GM12874 (cell line): ENCODE results near the gene MR1.

Experiments
- CTCF ChIP-seq: IDR thresholded peaks from 2 replicates; pipeline ENCODE4 v1.5.1; 2011; ENCODE audit warnings: low read depth, mild to moderate bottlenecking, control low read depth, low read length, moderate library complexity; ENCODE audit not compliant: insufficient read depth

Gene MR1

DNA sequence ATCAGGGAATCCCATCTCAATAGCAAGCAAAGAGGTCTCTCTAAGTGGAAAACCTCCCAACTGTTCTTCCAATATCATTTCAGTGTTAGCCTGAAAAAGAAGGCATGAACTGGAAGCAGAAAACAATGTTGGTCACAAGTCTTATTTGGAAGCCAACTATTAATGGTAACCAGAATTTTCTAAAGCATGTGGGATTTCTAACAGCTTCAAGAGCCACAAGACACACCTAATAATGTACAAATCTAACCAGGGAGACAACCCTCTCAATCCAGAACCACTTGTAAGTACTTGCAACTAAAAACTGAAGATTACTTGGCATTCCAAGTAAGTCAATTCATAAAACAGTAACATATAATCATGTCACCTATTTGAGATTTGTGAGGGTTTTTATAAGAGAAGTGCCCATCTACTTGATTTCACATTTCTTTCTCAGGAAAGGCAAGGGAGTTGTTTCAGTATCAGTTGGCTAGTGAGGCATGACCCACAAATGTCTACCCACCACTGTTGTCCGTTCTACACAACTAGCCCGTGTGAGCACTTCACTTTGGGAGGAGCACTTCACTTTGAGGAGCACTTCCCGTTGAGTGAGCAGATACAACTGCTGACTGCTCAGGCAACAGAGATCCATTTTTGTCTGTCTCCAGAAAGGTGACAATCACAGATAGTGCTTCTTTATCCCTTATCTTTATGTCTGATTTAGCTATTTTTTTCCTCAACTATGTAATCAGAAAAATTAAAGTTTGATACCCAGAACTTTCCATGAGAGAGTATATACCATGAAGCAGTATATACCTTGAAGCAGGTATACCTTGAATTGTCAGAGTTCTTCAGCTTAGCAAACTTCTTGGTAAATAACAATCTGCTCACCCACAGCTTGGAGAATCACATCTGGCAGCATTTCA is 22.2 kb upstream of the MR1 start:
- TF ChIP-seq CTCF: no peak

DNA sequence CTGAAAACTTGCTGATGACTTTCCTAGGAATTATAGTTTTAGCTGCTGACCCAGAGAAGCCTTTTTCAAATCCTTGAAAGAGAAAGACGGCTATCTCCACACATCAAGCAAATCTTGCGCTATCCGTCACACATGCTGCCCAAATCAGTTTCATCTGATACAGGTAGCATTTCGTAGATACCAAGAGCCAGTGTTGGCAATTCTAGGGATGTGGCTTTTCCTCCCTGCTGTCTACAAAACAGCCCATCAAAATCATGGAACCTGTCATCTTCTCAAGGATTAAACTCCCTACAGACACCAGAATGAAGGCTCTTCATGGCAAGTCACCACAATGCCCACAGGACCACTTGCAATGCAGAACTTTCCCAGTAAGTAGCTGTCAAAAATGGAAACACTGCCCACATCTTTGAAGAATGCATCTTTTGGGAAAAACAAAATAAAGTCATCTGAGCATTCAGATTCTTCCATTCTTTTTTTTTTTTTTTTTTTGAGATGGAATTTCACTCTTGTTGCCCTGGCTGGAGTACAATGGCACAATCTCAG is 21.5 kb upstream of the MR1 start:
- no peak for TF ChIP-seq CTCF

DNA sequence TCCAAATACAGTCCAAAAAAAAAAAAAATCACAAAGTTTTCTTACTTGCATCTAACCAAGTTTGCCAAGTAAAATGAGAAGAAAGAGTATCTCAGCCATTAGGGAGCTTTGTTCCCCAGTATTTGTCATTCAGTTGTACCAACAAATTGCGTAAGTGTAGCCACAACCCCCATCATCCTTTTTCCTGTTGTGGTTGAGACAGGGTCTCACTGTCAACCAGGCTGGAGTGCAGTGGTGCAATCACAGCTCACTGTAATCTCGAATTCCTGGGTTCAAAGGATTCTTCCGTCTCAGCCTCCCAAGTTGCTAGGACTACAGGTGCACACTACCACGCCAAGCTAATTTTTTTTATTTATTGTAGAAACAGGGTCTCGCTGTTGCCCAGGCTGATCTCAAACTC is 20.6 kb upstream of the MR1 start:
- TF ChIP-seq CTCF: no peak

DNA sequence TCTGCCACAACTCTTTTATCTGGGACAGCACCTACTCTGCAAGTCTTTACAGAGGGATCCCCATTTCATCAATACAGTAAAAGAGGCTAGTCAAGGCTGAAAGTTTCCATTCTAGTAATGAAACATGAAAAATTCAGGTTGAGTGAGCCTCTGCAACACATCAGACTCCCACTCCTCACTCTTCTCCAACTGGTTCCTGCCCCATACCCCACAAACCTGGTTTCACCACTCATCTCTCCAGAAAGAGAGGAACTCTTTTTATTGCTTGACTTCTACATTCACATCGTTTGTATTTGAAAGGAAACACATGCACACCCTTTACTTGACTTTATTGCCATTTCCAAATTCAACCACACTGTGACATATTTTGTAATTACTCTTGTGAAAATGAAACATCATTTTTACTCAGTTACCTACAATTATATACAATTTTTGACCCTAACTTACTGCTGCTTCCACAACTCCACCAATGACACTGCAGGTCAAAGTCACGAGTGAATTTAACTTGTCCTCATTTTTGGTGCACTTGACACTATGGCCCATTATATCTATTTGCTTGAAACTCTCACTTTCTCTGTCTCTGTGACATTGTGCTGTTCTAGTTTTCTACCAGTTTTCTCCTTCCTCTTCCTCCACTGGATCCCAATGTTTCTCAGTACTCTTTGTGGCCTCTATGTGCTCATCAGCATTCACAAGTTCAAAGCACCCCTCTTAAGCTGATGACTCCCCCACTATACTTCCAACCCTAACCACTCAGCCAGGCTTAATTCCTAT is 19.1 kb upstream of the MR1 start:
- TF ChIP-seq CTCF: no peak

- no peak for TF ChIP-seq CTCF
Measured at GRCh38 chr1:181015251-181015615, 18.6 kb upstream of the MR1 start.

GRCh38 chr1:181016563-181016962 is 17.2 kb upstream of the MR1 start:
- TF ChIP-seq CTCF: no peak

DNA sequence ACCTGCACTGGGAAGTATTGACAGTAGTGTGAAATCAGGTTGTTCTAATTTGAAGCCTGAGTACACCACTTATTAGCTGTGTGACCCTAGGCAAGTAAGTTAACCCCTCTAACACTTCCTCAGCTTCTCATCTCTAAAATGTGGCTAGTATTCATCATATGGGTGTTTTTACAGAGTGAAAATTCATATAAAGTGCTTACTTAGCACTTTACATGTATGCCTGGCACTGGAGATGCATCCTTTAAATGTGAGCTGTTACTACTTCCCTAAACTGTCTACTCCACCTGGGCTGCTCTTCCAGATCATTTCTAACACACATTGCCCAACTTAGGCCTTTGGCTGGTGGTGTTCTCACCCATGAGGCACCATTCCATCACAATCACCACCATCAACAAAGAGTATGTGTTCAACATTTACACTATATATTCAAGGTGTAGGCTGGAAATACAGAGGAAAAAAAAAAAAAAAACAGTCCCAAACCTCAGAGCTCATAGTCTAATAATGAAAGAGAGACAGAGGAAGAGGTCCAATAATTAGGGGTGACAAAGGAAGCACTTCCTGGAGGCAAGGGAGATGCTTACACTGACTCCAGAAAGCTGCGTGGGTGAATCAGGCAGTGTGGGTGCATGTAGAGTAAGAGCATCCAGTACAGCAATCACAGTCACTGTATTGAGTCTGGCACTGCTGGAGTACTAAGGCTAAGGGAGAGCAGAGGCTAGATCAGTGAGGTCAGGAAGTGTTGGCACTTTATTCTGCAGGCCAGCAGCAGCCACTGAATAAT is 14.7 kb upstream of the MR1 start:
- no peak for TF ChIP-seq CTCF
